GM19025 (cell line): Measurements from ENCODE around the gene ABCA1.
"Not testable (repeated sequence)": the region's sequence is repeated elsewhere in the genome, so short reads cannot be mapped to it uniquely, and the experiment has no call there.

ENCODE experiments used
- ATAC-seq: cut with Tn5 transposase; IDR thresholded peaks from one replicate; pipeline ENCODE4 v1.9.1; 2021; ENCODE audit warnings: mild to moderate bottlenecking, low read depth, moderate library complexity; ENCODE audit not compliant: unreplicated experiment

The ABCA1 gene

GRCh38 chr9:104927912-104928740 is at the start of gene ABCA1:
Gene ABCA1 (minus strand): TSS chr9:104928155. CDS start chr9:104903679, 24,476 bp downstream.
- no peak for ATAC-seq

GRCh38 chr9:104977580-104977979 is 49.6 kb upstream of the ABCA1 start:
- no peak for ATAC-seq

GRCh38 chr9:104977168-104977567 is 49.2 kb upstream of the ABCA1 start:
- no peak for ATAC-seq

- ATAC-seq = not testable (repeated sequence)
Measured at GRCh38 chr9:104975966-104976595, 48.1 kb upstream of the ABCA1 start.

GRCh38 chr9:104974053-104974962 is 46.4 kb upstream of the ABCA1 start:
- ATAC-seq = no peak

GRCh38 chr9:104972242-104972866 is 44.4 kb upstream of the ABCA1 start:
- no peak for ATAC-seq

- ATAC-seq = no peak
Measured at GRCh38 chr9:104971511-104971910, 43.6 kb upstream of the ABCA1 start.

- ATAC-seq = no peak
Measured at GRCh38 chr9:104970271-104970987, 42.5 kb upstream of the ABCA1 start.

- no peak for ATAC-seq
Measured at GRCh38 chr9:104969116-104969515, 41.2 kb upstream of the ABCA1 start.

GRCh38 chr9:104968025-104968982 is 40.3 kb upstream of the ABCA1 start:
- peak; percentile 99 for ATAC-seq

- no peak for ATAC-seq
Measured at GRCh38 chr9:104963076-104963475, 35.1 kb upstream of the ABCA1 start.

GRCh38 chr9:104961701-104962359 is 33.9 kb upstream of the ABCA1 start:
- ATAC-seq = no peak

GRCh38 chr9:104961238-104961637 is 33.3 kb upstream of the ABCA1 start:
- no peak for ATAC-seq

GRCh38 chr9:104960662-104961061 is 32.7 kb upstream of the ABCA1 start:
- no peak for ATAC-seq

GRCh38 chr9:104958751-104959150 is 30.8 kb upstream of the ABCA1 start:
- no peak for ATAC-seq

GRCh38 chr9:104958006-104958405 is 30.1 kb upstream of the ABCA1 start:
- not testable (repeated sequence) for ATAC-seq

- no peak for ATAC-seq
Measured at GRCh38 chr9:104951487-104951886, 23.5 kb upstream of the ABCA1 start.

- no peak for ATAC-seq
Measured at GRCh38 chr9:104950838-104951237, 22.9 kb upstream of the ABCA1 start.
